Measurements from ENCODE around the gene RAB27B.

Gene RAB27B

GRCh38 chr18:54859667-54860421 is 31.6 kb downstream of the RAB27B start:
- in situ Hi-C loops (cut with HindIII; ENCODE audit: low sequenced_read_pairs) = loop anchor here (5.0 kb wide), 2 partner anchors 48 to 92 kb away; no protein-coding TSS in a partner anchor

GRCh38 chr18:54860941-54861340 is 32.7 kb downstream of the RAB27B start:
- in situ Hi-C loops (cut with HindIII; ENCODE audit: low sequenced_read_pairs) = loop anchor here (5.0 kb wide), 2 partner anchors 49 to 91 kb away; no protein-coding TSS in a partner anchor

GRCh38 chr18:54867131-54867530 is 38.9 kb downstream of the RAB27B start:
- in situ Hi-C loops (cut with HindIII; ENCODE audit: low sequenced_read_pairs) = no loop called here

GRCh38 chr18:54871231-54871630 is 43.0 kb downstream of the RAB27B start:
- in situ Hi-C loops (cut with HindIII; ENCODE audit: low sequenced_read_pairs) = no loop called here

GRCh38 chr18:54872681-54873080 is 44.4 kb downstream of the RAB27B start:
- in situ Hi-C loops (cut with HindIII; ENCODE audit: low sequenced_read_pairs) = no loop called here

- in situ Hi-C loops (cut with HindIII; ENCODE audit: low sequenced_read_pairs) = no loop called here
Measured at GRCh38 chr18:54873884-54874255, 45.6 kb downstream of the RAB27B start.

GRCh38 chr18:54875063-54875462 is 46.8 kb downstream of the RAB27B start:
- in situ Hi-C loops (cut with HindIII; ENCODE audit: low sequenced_read_pairs) = no loop called here

- in situ Hi-C loops (cut with HindIII; ENCODE audit: low sequenced_read_pairs) = no loop called here
Measured at GRCh38 chr18:54877076-54877475, 48.8 kb downstream of the RAB27B start.

GRCh38 chr18:54878159-54878622 is 49.9 kb downstream of the RAB27B start:
- in situ Hi-C loops (cut with HindIII; ENCODE audit: low sequenced_read_pairs) = no loop called here

- in situ Hi-C loops (cut with HindIII; ENCODE audit: low sequenced_read_pairs) = no loop called here
Measured at GRCh38 chr18:54878659-54879358, 50.5 kb downstream of the RAB27B start.

DNA sequence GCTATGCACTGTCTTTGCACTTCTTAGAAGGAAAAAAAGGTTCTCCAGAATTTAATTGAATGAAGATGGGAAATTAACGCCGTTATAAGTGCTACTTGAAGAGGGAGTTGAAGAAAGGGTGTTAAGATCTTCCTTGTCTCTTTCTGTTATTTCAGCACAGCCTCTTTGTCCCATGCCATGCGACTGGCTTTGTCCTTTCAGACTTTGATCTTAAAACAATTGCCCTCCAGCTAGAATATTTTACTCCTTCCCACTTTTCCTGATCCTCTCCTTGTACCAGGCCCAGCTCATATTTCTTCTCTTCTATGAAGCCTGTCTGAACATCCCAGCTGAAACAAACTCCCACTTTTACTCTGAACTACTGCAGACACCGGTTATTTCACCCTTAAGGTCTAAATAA is 51.4 kb downstream of the RAB27B start:
- in situ Hi-C loops (cut with HindIII; ENCODE audit: low sequenced_read_pairs) = no loop called here

- in situ Hi-C loops (cut with HindIII; ENCODE audit: low sequenced_read_pairs) = no loop called here
Measured at GRCh38 chr18:54880395-54881105, 52.3 kb downstream of the RAB27B start.

DNA sequence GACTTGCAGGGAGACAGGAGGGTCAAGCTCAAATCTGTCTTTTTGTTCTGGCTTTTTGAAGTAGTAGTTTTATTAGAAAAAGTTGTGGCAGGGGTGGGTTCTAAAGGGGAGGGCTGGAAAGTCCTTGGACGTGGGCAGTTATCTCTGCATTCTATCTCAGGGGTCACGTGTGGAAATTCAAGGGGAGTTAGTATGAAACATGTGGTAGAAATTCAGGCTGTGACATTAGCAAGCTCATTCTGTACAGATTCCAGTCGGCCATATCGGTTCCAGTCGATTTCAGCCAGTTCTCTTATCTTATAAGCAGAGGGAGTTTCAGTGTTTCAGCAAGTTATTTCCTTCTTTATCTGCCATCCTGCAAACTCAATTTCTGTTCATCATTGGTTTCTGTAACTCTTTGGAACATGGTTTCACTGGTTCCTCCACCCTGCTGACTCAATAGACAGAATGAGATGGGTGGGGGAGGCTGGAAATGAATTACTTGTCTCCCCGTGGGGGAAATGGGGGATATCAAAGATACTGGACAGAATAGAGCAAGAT is 53.0 kb downstream of the RAB27B start:
- in situ Hi-C loops (cut with HindIII; ENCODE audit: low sequenced_read_pairs) = no loop called here

DNA sequence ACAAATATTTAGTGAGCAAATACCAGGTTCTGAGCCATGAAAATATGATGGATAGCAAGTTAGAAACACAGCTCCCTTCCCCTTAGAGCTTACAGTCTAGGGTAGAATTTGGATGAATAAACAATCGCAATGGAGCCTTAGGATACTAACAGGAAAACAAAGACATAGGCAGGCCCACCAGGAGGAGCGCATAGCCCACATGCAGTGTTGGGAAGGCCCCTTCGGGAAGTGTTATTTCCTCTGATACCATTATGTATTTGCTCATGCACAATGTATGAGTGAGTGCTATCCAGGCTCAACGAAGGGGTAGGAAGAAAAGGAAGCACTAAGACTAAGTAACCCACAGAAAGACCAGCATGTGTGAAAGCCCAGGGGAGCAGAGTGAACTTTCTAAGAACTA is 54.0 kb downstream of the RAB27B start:
- in situ Hi-C loops (cut with HindIII; ENCODE audit: low sequenced_read_pairs) = no loop called here

- in situ Hi-C loops (cut with HindIII; ENCODE audit: low sequenced_read_pairs) = no loop called here
Measured at GRCh38 chr18:54883816-54884604, 55.7 kb downstream of the RAB27B start.

GRCh38 chr18:54888378-54888777 is 60.1 kb downstream of the RAB27B start:
- in situ Hi-C loops (cut with HindIII; ENCODE audit: low sequenced_read_pairs) = no loop called here

- in situ Hi-C loops (cut with HindIII; ENCODE audit: low sequenced_read_pairs) = no loop called here
Measured at GRCh38 chr18:54888933-54889332, 60.7 kb downstream of the RAB27B start.

DNA sequence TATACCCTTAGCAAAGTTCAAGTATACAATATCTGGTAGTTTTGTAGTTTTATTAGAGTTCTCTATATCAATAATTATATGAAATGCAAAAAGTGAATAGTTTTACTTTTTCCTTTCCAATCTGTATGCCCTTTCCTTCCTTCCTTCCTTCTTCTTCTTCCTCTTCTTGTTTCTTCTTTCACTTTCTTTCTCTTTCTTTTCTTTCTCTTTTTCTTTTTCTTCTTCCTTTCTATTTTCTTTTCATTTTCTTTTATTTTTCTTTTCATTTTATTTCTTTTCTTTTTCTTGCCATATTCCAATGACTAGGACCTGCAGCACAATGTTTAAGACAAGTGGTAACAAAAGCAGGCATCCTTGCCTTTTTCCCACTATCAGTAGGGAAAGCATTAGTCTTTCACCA is 71.2 kb downstream of the RAB27B start:
- in situ Hi-C loops (cut with HindIII; ENCODE audit: low sequenced_read_pairs) = no loop called here

- in situ Hi-C loops (cut with HindIII; ENCODE audit: low sequenced_read_pairs) = no loop called here
Measured at GRCh38 chr18:54900290-54900689, 72.0 kb downstream of the RAB27B start.

- in situ Hi-C loops (cut with HindIII; ENCODE audit: low sequenced_read_pairs) = no loop called here
Measured at GRCh38 chr18:54904581-54904980, 76.3 kb downstream of the RAB27B start.

GRCh38 chr18:54905629-54906028 is 77.4 kb downstream of the RAB27B start:
- in situ Hi-C loops (cut with HindIII; ENCODE audit: low sequenced_read_pairs) = no loop called here

All from endothelial cell of hepatic sinusoid (primary cell).